Activated CD4-positive, CD25-positive, alpha-beta regulatory T cell treated with anti-CD3 and anti-CD28 coated beads, Interleukin-2, amount 50 U/mL, for 72 hours (primary cell): ENCODE data around the gene YTHDF1.
"Not testable (repeated sequence)": the region's sequence is repeated elsewhere in the genome, so short reads cannot be mapped to it uniquely, and the experiment has no call there.

Experiments used
- DNase-seq: peaks from one replicate; pipeline ENCODE4 v3.0.0; 2021

Gene YTHDF1

DNA sequence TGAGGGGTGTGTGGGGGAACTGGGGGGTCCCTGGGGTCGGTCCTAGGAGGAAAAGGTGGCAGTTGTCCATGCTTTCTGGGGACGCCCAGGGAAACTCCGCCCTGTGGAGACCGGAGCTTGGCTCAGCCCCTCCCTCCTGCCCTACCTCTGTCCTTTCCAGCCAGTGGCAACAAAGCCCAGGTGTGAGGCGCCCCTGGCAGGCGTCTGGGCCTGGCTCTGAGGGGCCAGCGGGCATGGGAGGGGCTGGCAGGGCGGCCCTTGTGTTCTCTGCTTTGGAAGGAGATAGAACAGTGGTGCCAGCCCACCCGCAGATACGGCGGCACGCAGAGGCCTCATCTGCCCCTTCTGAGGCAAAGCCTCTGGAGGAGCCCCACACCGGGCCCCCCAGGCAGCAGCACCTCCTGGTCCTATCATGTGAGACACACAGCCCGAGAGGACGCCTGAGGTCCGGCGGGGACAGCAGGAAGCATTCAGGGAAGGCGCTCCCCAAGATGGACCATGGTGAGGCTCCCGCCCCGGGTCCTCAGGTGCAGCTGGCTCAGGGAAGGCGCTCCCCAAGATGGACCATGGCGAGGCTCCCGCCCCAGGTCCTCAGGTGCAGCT lies 47.9 kb downstream of the YTHDF1 start:
- DNase-seq = no peak

DNA sequence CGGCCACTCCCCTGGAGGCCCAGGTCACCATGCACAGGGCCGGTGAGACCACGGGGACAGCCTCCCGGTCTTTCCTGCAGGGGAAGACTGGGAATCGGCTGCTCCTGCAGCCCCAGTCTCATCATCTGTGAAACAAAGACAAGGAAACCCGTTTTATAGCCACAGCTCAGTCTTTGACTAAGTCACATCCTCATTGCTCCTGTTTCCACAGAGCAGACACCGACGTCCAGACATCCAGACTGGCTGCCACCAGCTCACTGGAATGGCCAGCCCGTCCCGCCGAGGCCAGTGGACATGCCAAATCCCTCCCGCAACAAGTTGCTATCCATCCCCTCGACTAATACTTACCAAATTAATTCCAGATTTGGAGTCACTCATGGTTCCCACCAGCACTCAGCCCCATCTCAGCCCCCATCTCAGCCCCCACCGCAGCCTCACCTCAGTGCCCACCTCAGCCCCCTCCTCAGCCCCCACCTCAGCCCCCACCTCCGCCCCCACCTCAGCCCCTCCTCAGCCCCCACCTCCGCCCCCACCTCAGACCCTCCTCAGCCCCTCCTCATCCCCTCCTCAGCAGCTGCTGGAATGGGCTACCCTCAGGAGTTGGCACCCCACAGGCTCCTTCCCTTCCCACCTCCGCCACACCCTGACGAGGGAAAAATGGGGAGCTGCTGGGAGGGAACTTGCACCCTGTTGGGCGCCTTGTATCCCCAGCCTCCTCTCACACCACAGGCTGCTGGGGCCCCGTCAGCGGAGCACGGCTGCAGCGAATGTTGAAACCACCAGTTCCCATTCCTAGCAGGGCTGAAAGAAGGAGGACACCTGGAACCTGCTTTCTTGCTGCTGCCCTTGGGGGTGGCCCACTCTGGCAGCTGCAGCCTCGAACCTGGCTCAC lies 48.7 kb downstream of the YTHDF1 start:
- DNase-seq = no peak

DNA sequence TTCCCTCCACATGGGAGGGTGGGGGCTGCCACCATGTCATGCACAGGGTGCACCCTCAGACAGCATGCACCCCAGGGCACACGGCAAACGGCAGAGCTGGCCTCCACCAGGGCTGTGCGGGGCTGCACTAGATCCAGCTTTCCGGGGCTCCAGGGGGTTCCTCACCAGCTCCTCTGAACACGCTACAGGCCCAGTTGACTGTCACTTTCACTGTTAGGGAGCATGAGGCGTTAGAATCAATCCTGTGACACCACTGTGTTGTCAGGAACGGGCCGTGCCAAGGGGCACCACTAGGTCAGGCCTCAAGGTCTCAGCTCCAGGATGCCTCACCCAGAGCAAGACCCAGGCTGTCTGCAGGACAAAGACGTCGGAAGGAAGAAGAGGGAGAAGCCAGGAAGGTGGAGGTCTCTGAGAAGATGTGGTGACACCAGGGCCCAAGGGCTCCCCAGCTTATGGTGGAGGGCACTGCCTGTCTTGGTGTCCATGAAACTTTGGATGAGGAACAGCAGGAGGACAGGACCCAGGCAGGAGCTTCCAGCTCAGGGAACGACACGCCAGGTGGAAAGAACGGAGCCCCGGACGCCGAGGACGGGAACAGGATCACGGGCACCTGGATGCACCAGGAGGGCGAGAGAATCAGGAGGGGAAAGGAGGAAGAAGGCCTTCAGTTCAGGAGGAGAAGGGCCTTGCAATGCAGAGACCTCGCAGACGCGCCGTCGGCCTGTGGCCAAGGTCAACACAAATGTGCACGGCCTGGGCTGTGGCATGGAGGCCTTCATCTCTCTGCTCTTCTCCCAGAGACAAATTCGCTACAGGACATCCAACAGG lies 49.5 kb downstream of the YTHDF1 start:
- no peak for DNase-seq

DNA sequence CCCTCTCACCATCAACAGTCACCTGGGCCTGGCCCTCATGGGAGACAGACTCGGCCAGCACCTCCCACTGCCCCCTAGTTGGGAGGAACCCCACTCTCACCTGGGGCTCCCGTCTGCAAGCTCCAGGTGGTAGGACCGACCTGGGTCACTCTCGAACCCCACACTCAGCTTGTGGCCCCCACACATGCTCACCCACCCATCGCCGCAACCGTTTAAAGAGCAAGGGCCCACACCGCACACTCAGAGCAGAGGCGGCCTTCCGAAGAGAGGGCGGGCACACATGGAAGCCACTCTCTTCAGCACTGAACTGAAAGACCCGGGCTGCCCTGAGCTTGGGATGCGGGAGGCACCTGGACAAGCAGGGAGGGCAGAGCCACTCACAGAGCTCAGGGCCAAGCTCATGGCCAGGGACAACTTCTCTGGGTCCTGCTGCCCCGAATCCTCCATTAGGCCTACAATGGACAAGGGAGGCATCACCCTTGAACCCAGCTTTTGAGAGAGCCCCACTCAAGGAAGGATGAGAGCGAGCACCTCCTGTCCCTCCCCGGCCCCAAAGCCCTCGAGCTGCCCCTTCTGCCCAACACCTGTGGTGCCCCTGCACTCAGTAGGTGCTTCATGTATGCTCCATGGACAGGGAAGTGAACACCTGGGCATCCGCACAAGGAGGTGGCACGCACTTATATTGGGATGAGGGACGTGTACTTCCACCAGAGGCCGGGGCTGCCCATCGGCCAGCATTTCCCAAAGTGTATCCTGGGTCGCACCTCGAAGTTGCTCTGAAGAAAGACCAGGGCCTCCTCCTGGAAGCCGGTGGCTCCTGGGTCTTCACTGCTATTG lies 50.4 kb downstream of the YTHDF1 start:
- no peak for DNase-seq

DNA sequence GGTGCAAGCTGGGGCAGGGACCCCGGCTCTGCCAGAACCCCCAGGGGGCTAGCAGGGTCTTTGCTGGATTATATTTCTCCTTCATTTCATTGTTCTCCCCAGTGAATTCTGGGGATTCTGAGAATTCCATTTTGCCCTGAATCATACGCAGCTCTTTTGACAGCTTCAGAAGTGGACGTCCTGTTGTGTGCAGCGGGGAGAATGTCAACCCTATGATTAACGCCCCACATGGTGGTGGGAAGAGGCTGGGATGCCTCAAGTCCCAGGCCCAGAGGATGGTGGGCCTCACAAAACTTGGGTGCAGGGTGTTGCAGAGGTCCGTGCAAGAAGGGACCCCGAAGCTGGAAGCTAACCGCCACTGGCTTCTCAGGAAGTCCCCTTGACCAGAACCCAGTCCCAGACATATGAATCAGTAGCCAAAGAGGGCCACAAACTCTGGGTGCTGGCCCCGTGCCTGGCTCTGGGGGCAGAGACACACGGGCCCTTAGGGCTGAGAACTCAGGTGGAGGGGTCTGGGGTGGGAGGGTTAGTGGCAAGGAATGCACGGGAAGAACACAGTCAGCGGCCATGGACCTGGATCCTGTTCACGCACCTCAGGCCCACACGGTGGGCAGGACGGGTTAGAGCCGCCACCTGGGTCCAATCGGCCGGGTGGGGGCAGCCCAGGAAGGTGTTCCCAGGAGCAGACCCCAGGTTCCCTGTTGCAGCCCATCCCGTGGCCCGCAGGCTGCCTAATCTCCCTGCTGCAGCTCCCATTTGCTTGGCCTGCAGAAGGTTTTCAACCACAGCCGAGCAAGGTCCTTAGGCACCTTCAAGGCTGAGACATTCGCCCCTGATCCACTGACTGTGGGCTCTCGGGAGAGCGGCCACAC lies 51.2 kb downstream of the YTHDF1 start:
- DNase-seq = no peak

DNA sequence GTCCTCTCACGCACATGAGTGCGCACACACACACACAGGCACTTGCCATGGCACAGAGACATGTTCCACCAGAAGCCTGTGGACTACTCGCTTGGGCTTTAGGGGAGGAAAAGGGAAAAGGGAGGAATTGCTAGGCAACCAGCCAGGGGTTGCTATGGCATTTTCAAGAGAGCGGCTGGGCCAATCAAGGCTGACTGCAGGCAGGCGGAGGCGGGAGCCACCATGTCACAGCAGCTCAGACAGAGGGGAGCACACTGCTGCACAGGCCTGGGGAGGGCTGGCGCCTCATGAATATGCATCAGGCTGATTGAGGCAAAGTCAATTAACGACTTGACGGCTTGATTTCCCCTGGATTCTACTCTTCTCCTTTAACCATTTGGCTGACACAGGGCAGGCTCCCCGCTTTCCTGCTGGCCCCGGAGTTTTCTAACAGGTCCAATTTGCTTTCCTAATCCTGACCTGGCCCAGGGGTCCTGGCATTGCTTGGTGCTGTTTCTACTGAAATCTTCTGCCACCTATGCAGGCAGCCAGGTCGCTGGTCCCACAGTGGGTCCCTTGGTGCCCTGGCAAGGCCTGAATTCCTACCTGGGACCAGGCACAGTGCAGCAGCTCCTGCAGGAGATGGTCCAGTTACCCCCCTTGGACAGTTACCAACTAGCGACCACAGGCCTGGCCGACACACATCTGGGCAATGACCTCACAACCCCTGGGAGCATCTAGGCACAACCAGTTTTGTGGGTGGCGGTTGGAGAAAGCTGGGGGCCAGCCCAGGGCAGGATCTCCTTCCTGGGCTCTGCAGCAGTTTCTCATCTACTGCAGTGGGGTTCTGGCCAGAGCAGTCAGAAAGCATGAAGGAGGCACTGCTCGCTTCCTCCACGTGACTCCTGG lies 52.1 kb downstream of the YTHDF1 start:
- DNase-seq = no peak

DNA sequence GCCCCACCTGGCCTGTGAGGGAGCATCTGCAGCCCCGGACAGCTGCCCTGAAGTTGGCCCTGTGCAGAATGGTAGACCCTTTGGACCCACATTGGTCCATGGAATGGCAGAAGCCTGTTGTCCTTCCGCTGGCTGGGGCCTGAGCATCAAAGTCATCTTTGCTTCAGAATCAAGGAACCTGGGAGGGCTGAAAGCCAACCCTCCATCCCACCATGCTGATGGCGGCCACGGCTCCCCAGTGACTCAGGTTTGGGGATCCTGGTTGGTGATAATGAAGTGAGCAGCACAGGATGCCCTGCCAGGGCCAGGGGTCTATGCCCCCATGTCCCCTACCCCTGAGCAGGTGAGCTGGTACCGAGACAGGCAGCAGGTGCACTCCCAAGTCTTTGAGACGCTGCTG lies 52.8 kb downstream of the YTHDF1 start:
- no peak for DNase-seq

DNA sequence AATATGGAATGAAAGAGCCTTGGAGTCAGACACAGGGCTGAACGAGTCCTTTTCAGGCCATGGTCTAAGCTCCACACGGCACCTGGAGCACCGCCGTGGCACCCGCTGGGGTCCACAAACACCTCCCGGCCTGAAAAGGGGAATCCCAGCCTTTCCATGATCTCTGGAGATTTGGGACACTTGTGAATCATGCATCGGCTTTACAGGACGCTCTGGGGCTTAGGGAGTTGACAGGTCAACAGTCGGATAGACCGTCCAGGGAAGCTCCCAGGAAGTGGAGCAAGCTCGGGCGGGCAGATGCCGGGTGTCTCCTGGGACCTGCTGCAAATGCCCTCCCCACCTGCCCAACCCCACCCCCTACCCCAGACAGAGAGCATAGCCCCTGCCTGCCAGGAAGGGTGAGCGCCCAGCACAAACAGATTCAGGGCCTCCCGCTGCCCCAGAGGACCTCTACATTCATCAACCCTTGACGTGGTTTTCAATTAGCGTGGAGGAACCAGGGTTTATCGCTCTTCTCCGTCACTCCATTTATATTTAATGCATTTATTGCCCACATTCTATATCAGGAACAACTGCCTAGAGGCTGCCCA lies 53.6 kb downstream of the YTHDF1 start:
- DNase-seq = no peak

DNA sequence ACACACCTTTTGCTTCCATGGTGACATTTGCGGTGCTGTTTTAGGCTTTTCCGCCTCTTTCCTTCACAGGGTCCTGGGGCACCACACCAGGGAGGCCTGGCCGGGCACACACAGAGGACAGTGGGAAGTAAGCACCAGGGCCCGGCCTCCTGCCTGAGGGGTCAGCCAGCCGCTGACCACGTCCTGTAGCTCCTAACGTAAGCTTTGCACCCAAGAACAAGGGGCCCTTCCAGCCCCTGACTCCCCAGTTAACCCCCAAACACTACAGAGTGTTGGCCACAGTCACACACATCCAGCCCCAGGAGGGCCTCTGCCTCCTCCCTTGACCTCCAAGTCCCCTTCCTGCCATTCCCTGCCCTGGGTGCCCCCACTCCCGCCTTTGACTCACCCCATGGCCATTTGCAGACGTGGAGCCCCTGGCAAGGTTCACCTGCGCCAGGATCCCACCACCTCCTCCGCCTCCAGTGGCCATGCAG lies 54.7 kb downstream of the YTHDF1 start:
- DNase-seq = no peak

DNA sequence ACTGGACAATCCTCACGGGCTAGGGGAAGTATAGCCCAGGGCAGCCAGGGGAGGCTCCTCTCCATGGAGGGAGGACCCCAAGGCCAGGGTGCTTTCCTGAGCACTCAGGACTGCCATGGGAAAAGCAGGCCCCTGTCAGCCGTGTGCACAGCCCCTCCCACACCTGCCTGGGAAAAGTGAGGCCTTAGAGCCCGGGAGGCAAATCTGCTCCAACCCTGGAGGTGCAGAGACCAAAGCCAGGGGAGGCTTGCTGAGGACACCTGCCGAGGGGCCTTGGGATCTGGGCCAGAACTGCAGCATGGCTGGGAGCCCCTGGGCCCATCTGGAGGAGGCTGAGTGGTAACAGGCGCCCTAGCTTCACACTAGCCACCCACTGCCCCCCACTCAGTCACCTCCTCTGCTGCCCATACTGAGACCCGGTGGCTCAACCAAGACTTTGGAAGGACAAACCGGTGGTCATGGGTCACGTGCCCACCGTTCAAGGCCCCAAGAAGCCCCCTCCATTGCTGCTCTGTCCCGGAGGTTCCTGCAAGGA lies 55.2 kb downstream of the YTHDF1 start:
- DNase-seq = no peak

DNA sequence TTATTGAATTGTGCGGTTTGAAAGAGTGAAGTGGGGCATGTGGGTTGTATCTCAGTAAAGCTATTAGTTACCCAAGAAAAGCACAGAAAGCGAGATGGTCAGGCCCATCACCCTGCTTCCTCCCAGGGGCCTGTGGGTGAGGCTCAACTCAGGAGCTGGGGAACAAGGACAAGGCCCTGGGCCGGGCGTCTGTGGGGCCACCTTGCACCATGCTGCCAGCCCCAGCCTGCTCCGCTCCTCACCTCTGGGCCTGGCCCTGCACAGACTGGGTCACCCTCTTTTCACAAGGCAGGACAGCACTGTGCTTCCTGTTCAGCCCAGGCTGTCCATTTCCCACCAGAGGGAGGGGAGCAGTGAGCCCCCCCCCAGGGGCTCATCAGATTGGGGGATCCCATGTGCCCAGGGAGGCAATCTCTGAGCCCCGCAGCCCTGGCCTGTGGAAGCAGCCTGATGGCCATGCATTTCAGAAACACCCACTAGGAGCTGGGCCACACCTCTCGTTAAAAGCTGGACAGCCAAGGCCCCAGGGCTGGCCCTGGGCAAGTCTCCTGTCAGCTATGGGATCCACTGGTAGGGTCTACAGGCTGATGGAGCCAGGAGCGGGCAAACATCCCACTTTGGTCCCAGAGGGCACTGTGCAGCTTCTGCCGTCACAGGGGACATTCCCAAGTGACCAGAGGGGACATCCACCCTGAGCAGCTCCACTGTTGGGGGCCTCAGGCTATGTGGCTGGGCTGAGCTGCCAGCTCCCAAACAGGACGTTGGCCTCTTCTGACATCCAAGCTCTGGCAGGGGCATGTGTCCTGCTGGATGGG lies 55.9 kb downstream of the YTHDF1 start:
- DNase-seq = no peak

DNA sequence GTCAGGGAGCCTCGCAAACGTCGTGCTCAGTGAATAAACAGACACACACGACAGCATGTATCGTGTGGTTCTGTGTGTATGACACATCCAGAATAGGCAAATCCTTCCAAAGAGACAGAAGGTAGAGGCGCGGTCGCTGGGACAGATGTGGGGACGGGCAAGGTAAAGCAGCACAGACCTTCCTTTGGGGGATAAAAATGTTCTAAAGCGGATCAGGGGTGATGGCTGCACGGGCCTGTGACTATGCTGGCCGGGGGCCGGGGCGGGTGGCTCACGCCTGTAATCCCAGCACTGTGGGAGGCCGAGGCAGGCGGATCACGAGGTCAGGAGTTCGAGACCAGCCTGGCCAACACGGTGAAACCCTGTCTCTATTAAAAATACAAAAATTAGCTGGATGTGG lies 56.7 kb downstream of the YTHDF1 start:
- DNase-seq = not testable (repeated sequence)

DNA sequence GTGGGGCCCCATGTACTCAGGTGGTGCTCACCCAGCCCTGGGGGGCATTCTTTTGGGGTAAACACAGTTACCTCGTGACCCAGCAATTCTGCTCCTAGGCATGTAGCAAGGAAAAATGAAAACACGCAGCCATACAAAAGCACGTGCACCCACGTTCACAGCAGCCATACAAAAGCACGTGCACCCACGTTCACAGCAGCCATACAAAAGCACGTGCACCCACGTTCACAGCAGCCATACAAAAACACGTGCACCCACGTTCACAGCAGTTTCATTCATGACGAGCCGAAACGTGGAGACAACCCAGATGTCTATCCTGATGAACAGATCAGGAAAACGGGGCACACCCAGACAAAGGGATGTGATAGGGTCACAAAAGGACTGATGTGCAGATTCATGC lies 57.1 kb downstream of the YTHDF1 start:
- DNase-seq = no peak

DNA sequence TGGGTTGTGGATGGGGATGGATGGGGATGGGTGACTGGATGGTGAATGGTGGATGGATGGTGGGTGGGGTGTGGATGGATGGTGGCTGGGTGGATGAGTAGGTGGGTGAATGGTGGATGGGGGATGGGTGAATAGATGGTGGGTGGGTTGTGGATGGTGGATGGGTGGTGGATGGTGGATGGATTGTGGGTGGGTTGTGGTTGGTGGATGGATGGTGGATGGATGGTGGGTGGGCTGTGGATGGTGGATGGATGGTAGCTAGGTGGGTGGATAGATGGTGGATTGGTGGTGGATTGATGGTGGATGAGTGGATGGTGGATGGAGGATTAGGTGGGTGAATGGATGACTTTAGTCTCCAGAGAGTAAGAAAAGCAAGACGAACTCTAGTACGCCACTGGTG lies 57.6 kb downstream of the YTHDF1 start:
- DNase-seq = no peak

DNA sequence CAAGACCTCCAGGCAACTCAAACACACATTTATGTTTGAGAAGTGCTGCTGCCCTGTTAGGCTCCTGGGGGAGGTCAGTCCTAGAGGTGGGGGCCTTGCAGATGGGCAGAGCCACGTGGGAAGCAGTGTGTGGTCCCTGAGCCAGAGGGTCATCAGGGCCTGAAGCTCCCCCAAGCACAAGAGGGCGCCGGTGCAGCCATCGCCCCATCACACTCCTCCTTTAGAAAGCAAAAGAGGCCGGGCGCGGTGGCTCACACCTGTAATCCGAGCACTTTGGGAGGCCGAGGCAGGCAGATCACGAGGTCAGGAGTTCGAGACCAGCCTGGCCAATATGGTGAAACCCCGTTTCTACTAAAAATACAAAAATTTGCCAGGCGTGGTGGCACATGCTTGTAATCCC lies 58.5 kb downstream of the YTHDF1 start:
- DNase-seq = not testable (repeated sequence)

DNA sequence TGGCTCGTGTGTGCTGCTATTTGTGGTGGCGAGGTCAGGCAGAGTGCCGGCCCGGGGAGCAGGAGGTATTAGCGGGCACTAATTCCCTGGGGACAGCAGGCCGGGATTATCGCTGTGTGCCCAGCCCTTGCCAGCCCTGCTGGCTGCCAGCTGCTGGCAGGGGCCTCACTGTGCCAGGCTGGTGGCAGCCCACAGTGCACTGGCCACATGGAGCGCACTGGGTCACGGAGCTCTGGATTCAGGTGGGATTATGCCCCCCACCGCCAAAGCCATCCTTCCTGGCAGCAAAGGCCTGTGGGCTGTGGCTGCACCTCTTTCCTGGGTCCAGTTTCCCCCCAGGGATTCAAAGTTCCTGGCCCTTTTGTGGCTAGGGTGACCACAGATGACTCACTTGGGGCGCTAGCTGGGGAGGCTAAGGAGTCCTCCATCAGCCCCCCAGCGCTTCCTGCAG lies 59.7 kb downstream of the YTHDF1 start:
- no peak for DNase-seq

DNA sequence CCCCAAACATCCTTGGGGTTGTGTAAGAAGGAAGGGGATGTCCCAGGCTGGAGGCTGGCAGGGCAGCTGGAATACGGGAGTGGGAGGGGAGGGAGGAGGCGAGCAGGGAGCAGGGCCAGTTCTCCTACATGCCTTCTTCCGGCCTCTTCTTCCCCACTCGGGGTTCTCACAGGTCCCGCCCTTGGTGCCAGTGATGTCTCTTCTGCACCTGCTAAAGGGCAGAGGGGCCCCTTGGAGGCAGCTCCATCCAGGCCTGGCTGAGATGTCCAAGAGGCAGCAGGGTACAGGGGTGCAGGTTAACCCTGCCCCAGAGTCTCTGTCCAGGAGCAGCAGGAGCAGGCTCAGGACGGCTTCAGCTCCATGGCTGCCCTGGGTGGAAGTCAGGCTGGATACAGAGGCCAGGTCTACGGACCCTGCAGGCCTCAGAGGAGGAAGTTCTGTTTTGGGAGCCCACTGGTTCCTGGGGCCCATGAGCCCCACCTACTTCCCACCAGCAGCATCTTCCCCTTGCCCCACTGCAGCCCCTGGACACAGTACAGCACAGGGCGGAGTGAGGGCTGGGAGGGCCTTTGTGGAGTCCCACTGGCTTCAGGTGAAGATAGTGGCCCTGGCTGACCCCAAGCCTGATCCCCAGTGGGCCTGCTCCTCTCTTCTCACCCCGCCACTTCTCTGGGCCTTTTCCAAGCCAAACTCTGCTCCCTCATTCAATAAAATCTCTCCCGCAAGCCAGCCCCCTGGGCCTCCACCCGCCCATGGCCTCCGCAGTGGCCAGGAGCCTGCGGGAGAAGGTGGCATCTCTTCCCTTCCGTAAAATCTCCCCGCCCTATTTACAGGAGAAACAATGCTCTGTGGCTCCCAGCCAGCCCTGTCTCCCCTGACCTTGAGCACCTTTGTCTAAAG lies 60.4 kb downstream of the YTHDF1 start:
- no peak for DNase-seq

DNA sequence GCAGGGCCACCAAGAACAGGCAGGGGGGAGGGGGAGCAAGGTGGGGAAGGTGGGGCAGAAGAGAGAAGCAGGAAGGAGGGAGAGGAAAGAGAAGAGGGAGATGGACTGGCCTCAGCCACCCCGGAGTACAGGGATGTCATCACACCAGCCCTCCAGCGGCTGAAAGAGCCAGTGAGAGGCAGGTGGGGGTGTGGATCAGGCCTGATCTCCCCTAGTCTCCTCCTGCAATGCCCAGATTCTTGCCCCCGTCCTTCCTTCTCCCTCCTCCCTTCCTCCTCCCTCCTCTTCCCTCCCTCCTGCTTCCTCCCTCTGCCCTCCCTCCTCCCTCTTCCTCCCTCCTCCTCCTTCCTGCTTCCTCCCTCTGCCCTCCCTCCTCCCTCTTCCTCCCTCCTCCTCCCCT lies 61.5 kb downstream of the YTHDF1 start:
- DNase-seq = no peak
